ENCODE measurements around the gene BPIFB3.

Gene BPIFB3

DNA sequence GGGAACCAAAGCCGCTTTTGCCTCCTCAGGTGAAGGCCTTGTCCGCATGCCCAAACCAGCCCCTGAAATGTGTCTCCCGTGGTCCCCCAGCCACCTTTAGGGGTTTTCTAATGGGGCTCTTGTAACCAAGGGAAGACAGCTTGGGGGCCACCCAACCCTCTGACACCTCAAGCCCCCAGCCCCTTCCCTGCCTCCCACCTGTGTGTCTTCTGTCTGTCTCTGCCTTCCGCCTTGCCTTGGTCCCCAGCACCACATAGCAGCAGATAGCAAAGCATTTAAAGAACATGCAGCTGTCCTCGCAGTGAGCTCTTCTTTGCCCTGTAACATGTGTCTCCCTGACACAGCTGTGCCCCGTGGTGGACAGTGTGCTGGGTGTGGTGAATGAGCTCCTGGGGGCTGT, 9.6 kb downstream of the BPIFB3 start:
- no peak for DNase-seq

DNA sequence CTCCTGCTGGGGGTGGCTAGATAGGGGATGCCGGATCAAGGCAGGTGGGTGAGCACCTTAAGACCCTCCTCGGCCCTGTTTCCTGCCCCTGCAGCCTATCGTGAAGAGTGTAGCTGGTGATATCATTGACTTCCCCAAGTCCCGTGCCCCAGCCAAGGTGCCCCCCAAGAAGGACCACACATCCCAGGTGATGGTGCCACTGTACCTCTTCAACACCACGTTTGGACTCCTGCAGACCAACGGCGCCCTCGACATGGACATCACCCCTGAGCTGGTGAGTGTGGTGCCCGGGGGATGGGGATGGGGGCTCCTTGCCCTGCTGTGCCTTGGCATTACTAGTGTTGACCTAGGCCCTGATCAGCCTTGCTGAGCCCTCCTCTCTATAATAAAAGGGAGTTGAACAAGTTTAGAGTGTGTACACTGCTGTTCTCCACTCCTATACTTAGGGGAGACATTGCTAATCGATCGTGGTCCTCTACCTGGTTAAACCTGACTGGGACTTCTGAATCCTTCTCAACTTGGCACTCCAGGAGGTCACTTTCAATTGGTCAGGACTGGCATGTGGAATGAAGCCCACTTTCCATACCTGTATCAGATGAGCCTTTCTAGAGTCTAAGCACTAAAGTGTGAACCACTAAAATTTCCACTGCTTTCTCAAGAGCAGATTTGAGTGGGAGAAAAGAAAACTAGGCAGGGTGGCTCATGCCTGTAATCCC, 11.0 kb downstream of the BPIFB3 start:
- DNase-seq: no peak

DNA sequence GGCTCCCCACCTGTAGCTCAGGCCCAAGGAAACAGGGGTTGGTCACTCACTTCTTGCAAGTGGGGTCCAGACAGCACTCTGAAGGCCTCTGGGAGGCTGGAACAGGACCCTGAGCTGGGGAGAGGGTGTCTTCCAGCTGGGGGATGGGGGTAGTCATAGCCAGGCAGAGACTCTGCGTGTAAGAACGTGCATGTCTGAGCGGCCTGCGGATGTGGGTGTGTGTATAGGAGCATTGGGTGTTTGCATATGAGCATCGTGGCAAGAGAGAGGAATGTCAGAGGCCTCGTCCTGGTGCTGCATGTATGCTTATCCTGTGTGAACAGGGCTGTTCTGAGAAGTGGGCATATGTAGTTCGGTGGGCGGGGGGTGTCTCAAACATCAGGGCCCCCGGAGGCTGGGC, 12.1 kb downstream of the BPIFB3 start:
- no peak for DNase-seq

DNA sequence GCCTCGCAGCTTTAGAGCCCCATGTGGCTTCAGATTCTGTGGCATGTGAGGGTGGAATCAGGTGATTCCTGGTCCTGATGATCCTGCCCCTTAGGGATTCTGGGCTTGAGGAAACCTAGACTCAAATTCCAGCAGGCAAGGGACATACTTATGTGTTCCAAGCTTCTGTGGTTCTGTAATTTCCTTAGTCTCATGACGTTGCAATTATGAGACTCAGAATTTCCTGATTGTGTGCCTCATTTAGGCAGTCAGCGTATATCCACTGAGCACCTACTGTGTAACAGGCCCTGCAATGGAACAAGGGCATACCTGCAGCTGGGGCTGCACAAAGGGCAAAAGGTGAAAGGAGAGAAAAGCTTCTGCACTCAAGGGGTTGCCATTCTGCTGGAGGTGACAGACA, 14.1 kb downstream of the BPIFB3 start:
- no peak for DNase-seq

DNA sequence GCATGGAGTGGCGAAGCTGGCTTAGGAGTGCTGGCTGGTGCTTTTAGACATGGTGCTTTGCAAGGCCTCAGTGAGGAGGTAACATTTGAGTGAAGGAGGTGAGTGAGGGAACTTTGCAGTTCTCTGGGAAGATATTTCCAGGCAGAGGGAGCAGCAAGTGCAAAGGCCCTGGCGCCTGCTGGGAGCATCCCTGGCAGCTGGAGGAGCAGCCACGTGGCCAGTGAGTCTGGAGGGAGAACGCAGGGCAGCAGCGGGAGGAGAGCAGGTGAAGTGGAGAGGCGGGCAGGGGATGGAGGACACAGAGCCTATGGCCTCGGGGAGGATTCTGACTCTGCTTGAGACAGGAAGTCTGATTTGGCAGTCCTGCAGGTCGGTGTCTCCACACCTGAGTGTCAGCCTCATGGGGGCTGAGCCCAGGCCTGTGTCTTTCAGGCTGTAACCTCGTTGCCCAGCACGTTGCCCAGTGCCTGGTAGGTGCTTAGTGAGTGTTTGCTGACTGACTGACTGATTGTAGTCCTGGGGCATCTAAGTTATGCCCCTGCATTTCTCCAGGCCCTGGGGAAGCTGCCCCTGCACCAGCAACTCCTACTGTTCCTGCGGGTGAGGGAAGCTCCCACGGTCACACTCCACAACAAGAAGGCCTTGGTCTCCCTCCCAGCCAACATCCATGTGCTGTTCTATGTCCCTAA, 14.7 kb downstream of the BPIFB3 start:
- DNase-seq: no peak

DNA sequence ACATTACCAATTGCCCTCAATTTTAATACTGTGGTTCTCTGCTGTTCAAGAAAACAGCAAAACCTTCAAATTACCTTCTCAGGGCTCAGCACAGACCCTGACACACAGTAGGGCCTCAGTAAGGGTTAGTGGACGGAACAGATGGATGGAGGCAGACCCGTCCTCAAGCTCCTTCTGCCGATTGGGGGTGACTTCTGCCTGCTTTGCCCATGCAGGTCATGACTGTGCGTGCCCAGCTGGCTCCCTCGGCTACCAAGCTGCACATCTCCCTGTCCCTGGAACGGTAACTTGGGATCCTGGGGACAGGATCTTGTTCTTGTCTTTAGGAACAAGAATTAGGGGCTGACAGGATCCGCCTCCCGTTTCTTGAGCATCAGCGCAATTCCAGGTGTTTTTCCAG, 16.0 kb downstream of the BPIFB3 start:
- no peak for DNase-seq

DNA sequence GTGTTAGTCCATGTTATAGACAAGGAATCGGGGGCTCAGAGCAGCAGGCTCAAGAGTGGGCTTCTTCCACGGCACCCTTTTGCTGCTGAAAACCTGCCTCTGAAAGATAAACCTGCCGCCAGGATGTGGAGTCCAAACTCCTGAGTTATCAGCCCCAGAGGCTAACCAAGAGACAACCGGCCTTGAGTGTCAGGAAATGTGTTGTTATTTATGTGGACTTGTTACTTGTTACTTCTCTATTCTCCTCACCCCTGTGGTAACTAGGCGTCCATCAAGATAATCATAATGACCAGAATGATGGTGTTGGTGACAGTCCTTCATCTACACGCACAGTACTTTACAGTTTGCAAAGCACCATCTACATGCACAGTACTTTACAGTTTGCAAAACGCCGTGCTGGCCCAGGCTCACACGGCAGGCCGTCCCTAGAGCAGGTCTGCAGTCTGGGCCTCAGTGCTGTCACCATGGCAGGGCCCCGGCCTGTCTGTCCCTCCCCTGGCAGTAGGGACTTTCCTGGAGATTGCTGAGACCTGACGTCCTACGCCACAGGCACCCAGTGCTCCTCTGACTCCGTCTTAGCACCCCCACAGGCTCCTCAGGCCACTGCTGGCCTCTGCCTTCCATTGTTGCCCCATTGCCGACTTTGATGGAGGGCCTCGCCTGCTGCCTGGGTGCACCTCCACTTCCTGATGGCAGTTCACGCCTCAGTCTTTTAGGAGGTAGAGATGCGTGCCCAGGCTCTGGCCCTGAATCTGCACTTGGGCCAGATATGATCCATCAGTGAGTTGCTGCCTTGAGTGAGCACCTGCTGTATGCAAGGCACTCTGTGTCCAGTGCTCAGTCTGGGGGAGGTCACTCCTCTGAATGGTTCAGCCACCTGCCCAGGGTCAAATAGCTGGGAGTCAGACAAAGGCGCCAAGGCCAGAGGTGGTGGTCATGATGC, 16.7 kb downstream of the BPIFB3 start:
- no peak for DNase-seq

DNA sequence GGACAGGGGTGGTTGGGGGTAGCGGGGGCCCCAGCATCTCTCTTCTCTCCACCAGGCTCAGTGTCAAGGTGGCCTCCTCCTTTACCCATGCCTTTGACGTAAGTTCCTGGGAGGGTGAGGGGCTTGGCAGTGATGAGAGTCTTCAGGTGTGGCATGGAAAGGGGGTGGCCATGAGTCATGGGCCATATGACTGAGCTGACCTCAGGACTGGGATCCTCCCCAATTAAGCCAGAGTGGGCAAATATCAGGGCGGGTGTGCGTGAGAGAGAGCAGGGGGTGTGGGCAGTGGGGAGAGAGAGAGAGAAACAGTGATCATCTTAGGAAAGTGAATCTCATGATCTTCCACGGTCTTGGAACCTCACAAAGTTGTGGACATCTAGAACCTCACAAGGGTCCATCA, 17.5 kb downstream of the BPIFB3 start:
- DNase-seq: no peak

DNA sequence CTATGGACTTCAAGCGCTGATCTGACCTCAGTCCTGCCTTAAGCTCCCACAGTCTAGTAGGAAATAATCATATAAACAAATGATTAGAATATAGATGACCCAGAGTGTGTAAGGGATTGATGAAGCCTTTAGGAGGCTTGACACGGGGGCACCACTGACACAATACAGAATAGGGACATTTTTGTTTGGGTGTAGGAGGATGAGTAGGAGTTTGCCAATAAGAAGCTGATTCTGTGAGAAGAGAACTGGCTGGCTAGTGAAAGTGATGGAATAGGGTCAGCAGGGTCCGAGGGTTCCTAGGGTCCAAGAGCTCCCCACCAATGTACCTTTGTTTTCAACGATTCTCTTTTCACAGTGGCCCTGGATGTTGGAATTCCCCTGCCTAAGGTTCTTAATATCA, 18.7 kb downstream of the BPIFB3 start:
- DNase-seq: no peak

DNA sequence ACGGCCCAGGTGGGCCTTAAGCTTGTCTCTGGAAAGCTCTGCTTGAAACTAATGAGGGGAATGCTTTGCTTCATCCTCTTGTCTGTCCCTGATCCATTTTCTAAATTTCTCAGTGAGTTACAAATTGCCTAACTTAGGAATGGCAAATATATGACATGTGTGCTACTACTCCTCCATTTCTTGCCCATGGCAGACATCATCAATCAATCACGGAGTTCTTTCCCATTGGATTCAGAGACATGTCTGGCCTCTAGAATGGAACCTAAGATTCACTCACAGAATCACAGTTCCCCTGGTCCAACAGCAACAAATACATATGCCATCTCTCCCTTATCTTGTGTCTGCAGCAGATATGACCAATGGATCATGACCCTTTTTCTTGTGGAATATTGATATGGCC, 19.1 kb downstream of the BPIFB3 start:
- no peak for DNase-seq

DNA sequence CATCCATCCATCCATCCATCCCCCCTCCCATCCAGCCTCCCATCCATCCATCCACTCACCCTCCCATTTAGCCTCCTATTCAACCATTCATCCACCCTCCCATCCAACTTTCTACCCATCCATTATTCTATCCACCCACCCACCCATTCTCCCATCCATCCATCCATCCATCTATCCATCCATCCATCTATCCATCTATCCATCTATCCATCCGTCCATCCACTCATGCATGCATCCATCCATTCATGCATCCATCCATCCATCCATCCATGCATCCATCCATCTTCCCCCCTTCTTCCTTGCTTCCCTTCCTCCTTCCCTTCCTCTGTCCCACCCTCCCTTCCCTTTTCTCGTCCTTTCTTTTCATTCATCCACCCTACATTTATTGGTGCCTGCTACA, 21.0 kb downstream of the BPIFB3 start:
- DNase-seq: no peak

DNA sequence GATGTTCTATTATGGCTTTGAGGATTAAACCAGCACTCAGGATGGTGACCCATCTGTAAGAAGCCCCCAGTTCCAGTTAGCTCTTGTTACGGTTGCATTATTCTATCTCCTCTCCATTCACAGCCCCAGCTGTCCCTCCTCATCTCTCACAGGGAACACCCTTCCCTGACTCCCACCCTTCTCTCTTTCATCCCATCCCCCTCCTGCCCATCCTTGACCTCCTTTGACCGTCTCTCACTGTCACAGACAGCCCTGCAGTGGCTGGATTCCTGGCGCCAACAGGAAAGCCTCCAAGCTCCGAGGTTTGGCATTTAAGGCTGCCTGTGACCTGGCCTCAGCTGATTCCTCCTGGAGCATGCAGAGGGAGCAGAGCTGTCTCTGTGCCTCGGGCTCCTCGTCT, 21.6 kb downstream of the BPIFB3 start:
- no peak for DNase-seq

DNA sequence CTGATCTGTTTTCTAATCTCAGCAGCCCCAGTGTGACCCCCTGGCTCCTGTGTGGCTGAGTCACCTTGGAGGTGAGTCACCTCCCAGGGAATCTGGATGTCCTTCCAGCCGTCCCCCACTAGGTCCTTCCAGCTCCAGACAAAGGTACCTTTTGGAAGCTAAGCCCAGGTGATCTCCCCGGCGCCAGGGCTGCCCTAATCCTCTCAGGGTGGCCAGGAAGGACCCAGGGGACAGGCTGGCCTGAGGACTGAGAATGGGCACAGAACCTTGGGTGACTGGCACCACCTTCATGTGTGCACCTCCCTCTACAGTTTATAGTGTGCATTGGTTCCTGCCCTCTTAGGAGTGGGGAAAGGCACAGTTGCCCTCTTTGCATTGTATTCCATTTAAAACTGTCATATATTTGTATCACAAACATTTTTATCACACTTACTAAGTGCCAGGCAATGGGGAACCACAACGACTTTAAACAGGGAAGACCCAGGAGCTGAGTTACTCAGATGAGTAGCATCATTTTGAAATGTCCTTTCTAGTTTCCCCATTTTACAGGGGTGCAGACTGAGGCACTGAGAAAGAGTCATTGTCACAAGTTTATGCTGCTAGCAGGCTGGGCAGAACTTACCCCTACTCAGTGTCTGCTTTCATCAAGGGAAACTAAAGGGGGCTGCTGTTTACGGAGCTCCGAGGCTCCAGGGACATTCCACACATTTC, 23.1 kb downstream of the BPIFB3 start:
- DNase-seq: peak; percentile 45

DNA sequence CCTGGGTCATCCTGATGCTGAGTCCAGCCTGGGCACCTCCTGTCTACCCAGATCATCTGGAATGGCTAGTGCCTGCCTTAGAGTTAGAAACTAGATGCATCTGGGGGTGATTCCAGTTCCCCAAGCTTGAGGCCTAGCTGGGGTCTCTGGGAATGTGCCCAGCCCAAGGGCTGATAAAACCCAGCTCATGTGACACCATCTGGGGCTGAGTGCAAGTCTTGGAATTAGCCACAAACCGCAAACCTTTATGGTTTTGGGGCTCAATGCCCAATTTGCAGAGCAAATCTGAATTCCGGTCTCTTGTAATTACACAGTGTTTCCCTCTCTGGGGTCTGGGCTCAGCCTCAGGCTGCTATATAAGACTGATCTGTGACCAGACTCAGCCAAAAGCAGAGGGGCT, 25.6 kb downstream of the BPIFB3 start, which contains the start of gene BPIFB4:
Gene BPIFB4, plus strand, starts transcription at position 385 of the 400 bp plus-strand sequence. CDS start 1,884 bp downstream, outside the sequence.
- DNase-seq: no peak

DNA sequence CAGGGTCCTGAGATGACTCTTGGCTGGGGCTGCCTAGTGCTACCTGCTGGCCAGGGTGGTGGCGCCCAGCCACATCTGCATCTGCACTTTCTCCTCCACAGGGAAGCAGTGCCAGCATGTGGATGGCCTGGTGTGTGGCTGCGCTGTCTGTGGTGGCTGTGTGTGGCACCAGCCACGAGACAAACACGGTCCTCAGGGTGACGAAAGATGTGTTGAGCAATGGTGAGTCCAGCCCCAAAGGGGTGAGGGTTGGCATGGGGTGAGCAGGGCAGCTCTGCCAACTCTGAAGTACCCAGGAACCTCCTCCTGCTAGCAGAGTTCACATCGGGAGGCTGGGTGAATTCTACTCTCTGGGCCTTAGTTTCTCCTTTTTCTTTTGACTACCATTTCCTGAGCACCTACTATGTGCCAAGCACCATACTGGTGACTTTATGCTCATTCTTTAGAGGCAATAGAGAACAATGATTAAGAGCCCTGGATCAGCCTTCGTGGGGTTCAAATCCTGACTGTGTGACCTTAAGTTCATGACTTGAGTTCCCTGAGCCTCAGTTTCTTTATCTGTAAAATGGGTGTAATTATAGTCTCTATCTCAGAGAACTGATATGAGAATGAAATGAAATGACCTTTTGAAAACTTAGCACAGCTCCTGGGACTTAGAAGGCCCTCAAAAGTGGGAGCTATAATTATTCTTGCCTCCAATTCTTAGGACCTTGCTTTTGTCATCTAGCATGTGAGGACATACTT, 27.9 kb downstream of the BPIFB3 start:
- DNase-seq: no peak

DNA sequence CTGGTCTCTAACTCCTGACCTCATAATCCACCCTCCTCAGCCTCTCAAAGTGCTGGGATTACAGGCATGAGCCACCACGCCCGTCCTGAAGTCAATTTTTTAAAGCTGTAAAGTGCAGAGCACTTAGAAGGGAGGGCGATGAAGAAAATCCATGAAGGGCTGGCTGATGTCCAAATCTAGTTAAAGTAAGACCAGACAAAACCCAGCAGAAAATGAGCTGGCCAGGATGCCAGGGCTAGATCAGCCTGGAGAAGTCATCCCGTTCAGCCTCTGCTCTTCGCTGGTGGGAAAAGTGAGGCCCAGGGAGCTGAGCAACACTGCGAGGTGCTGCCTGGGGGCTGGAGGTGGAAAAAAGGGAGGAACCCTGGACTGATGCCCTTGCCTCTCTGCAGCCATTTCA, 28.8 kb downstream of the BPIFB3 start:
- no peak for DNase-seq

DNA sequence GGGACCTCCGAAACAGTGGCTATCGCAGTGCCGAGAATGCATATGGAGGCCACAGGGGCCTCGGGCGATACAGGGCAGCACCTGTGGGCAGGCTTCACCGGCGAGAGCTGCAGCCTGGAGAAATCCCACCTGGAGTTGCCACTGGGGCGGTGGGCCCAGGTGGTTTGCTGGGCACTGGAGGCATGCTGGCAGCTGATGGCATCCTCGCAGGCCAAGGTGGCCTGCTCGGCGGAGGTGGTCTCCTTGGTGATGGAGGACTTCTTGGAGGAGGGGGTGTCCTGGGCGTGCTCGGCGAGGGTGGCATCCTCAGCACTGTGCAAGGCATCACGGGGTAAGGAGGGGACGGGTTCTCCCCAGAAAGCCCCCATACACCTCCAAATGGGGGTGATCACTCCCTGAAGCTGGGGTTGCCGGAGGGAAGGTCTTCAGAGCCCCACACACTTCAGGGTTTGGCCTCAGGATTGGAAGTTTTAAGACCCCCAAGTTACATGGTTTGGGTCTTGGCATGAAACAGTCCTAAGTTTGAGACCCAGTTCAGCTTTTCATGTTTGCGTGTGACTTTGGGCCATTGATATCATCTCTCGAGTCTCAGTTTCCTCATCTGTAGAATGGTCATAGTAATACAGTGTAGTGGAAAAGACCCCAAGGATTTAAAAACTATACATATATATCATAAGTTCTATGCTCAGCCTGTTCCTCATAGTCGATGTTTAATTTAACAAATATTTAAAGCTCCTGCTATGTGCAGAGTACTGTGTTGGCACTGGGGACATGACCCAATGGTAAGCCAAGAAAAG, 30.0 kb downstream of the BPIFB3 start:
- DNase-seq: no peak

DNA sequence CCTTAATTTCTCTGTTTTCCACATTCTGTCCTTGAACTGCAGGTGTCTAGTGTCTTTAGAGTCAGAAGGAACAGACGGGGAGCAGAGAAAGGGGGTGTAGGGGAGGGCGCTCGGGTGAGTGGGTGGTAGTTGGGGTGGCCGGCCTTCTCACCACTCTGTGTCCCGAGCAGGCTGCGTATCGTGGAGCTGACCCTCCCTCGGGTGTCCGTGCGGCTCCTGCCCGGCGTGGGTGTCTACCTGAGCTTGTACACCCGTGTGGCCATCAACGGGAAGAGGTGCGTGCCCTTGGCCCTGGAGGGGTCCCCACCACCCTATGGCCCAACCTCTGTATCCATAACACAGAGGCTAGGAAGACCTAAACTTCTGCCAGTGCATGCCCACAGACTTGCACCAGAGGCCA, 31.0 kb downstream of the BPIFB3 start:
- no peak for DNase-seq

DNA sequence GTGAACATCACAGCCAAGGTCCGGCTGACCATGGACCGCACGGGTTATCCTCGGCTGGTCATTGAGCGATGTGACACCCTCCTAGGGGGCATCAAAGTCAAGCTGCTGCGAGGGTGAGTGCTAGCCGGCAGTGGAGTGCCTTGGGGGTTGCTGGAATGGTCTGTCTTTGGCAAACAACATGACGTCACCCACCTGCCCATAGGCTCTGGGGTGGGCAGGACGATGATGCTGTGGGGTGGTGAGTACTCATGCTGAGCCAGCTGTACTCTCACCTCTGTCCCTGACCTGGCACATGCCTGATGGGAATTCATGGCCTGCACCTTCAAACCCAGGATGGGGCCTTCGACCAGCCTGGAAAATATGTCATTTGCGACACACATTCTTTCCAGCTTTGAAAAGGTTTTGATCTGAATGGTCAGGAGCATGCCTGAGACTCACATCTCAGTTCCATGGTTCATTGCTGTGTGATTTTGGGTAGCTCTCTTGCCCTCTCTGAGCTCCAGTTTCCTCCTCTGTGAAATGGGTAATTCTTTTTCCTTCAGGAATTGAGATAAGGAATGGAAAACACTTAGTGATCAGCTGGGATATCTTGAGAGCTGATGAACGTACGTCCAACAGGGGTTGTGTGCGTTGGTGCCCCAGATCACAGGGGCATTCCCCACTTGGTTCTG, 32.5 kb downstream of the BPIFB3 start:
- DNase-seq: no peak

DNA sequence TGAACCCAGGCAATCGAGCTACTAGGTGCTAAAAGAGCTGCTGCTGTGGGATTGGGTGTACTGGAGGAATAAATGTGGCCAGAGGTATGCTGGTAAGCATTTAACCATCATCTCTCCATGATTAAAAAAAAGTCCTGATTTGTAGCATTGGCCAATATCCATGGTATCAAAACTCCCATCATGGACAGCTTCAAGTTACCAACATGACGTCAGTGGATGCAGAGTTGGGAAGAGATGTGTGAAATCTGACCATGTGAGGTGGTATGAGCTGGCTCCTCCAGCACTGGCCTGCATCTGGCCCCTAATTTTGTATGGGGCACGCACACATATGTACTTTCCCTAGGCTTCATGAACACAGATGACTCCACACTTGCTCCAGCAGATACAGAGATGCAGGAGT, 37.4 kb downstream of the BPIFB3 start:
- no peak for DNase-seq

DNA sequence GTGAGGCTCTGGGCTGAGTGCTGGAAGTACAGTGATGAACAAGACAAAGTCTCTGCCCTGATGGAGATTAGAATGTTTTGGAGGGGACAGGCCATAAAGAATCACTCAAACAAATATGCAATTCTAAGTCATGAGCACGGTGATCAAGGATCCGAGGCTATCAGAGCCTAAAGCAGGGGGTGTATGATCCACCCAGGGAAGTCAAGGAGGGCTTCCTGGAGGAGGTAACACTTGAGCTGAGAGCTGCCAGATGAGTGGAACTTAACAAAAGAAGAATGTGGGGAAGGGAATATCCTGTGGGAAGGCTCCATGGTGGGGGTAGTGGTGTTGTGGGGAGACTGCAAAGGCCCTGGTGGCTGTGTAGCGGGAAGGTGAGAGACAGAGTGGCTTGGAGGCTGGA, 38.0 kb downstream of the BPIFB3 start:
- DNase-seq: no peak

Measured in CD4-positive, alpha-beta T cell treated with Interleukin-21 for 1 hour (primary cell).